DND-41 (cell line): Measurements from ENCODE around the gene SIRT6.
"Not testable (repeated sequence)": the region's sequence is repeated elsewhere in the genome, so short reads cannot be mapped to it uniquely, and the experiment has no call there.

ENCODE experiments used
- CTCF ChIP-seq: IDR thresholded peaks from 2 replicates; pipeline ENCODE4 v1.5.1; 2012; ENCODE audit warnings: borderline replicate concordance, low read length, moderate library complexity, mild to moderate bottlenecking; ENCODE audit not compliant: poor library complexity, severe bottlenecking; ENCODE audit errors: extremely low read depth
- EZH2 ChIP-seq: IDR thresholded peaks from 3 replicates; pipeline ENCODE4 v1.6.1; 2012; ENCODE audit warnings: borderline replicate concordance, low read depth, mild to moderate bottlenecking, moderate library complexity, low read length, inconsistent platforms; ENCODE audit not compliant: severe bottlenecking

- not testable (repeated sequence) for TF ChIP-seq CTCF, EZH2
These were observed 53.3 kb downstream of the SIRT6 start for GRCh38 chr19:4129050-4129449.
